Measurements from ENCODE around the gene TFB1M. TPM values are rescaled to one million over a fixed set of nuclear protein-coding genes. Genes with fewer than 3 reads are reported as not detected.

The TFB1M gene
- total RNA-seq, 1 donor from 2014 or later = 12.5 TPM

DNA sequence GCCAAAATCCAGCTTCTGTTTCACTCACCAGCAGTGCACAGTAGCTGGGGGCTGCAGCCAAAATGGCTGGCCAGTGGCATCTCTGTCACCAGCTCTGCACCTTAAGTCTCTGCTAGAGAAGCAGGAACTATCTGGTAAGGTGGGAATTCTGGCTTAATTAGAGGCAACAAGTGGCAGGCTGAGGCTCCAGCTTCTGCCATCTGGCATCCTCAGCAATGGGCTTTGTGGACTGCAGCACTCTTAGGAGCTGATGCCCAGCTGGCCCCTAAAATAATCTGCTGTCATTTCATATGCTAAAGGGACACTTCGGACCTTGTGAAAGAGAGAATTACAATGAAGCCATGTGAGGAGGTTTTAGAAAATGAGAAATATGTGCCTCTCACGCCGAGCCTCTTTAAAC, 55.1 kb downstream of the TFB1M start:
- Histone ChIP-seq H3K27ac (ENCODE audit: low read depth, low read length) (no peak overlapping the region), H3K9me3 (ENCODE audit: control insufficient read depth in 3 of 3, low read length in 3 of 3) (no peaks in the 10 kb centered on the region), H3K4me3 (ENCODE audit: low read length in 3 of 3) (no peak overlapping the region), H3K4me1 (ENCODE audit: control insufficient read depth in 3 of 3, insufficient read depth in 3 of 3, low read length in 3 of 3) (peaks cover 0 to 6% (median 3%) of the 10 kb centered on the region in 3 donors), H3K27me3 (ENCODE audit: control insufficient read depth in 3 of 3, insufficient read depth in 3 of 3, low read length in 3 of 3) (no peaks in the 10 kb centered on the region), H3K9ac (ENCODE audit: low read depth in 1 of 3, low read length in 3 of 3) (no peak overlapping the region), H3K36me3 (ENCODE audit: control insufficient read depth in 3 of 3, insufficient read depth in 3 of 3, low read length in 3 of 3) (peaks cover 32 to 43% (median 41%) of the 10 kb centered on the region in 3 donors)

DNA sequence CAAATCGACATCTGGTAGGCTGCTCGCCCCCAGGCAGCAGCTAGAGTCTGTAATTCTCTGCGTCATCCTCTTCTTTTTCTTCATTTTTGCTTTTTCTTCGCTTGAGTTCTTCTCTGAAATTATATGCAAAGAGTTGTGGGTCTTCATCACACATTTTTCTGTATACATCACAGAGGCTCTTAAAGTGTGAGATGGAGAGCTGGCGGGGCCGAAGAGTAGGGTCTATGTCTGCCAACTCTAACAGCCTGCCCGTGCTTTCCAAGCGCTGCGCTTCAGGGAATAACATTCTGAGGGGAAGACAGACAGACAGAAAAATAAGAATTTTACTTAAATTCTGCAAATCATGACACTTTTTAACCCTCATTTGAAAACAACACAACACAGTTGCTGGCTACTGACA, 56.5 kb downstream of the TFB1M start:
- Histone ChIP-seq H3K27me3 (ENCODE audit: control insufficient read depth in 3 of 3, insufficient read depth in 3 of 3, low read length in 3 of 3) (no peaks in the 10 kb centered on the region), H3K27ac (ENCODE audit: low read depth, low read length) (no peak overlapping the region), H3K4me1 (ENCODE audit: control insufficient read depth in 3 of 3, insufficient read depth in 3 of 3, low read length in 3 of 3) (peaks cover 0 to 16% (median 10%) of the 10 kb centered on the region in 3 donors), H3K9me3 (ENCODE audit: control insufficient read depth in 3 of 3, low read length in 3 of 3) (no peaks in the 10 kb centered on the region), H3K4me3 (ENCODE audit: low read length in 3 of 3) (no peak overlapping the region), H3K36me3 (ENCODE audit: control insufficient read depth in 3 of 3, insufficient read depth in 3 of 3, low read length in 3 of 3) (peaks cover 32 to 43% (median 39%) of the 10 kb centered on the region in 3 donors), H3K9ac (ENCODE audit: low read depth in 1 of 3, low read length in 3 of 3) (no peak overlapping the region)

GRCh38 chr6:155256122-155256795, 58.0 kb downstream of the TFB1M start:
- Histone ChIP-seq H3K4me3 (ENCODE audit: low read length in 3 of 3) (no peak overlapping the region), H3K4me1 (ENCODE audit: control insufficient read depth in 3 of 3, insufficient read depth in 3 of 3, low read length in 3 of 3) (peaks cover 0 to 16% (median 10%) of the 10 kb centered on the region in 3 donors), H3K9me3 (ENCODE audit: control insufficient read depth in 3 of 3, low read length in 3 of 3) (no peaks in the 10 kb centered on the region), H3K27me3 (ENCODE audit: control insufficient read depth in 3 of 3, insufficient read depth in 3 of 3, low read length in 3 of 3) (no peaks in the 10 kb centered on the region), H3K36me3 (ENCODE audit: control insufficient read depth in 3 of 3, insufficient read depth in 3 of 3, low read length in 3 of 3) (peaks cover 36 to 48% (median 42%) of the 10 kb centered on the region in 3 donors), H3K27ac (ENCODE audit: low read depth, low read length) (no peak overlapping the region), H3K9ac (ENCODE audit: low read depth in 1 of 3, low read length in 3 of 3) (no peak overlapping the region)

GRCh38 chr6:155254139-155254538, 60.1 kb downstream of the TFB1M start:
- Histone ChIP-seq H3K9me3 (ENCODE audit: control insufficient read depth in 3 of 3, low read length in 3 of 3) (no peaks in the 10 kb centered on the region), H3K36me3 (ENCODE audit: control insufficient read depth in 3 of 3, insufficient read depth in 3 of 3, low read length in 3 of 3) (peaks cover 31 to 42% (median 40%) of the 10 kb centered on the region in 3 donors), H3K4me1 (ENCODE audit: control insufficient read depth in 3 of 3, insufficient read depth in 3 of 3, low read length in 3 of 3) (peaks cover 0 to 16% (median 10%) of the 10 kb centered on the region in 3 donors), H3K27ac (ENCODE audit: low read depth, low read length) (peak overlapping the region; percentile 75), H3K4me3 (ENCODE audit: low read length in 3 of 3) (no peak overlapping the region), H3K27me3 (ENCODE audit: control insufficient read depth in 3 of 3, insufficient read depth in 3 of 3, low read length in 3 of 3) (no peaks in the 10 kb centered on the region), H3K9ac (ENCODE audit: low read depth in 1 of 3, low read length in 3 of 3) (peak overlapping the region in 2 of 3 donors; percentile 1 to 4)

- Histone ChIP-seq H3K27me3 (ENCODE audit: control insufficient read depth in 3 of 3, insufficient read depth in 3 of 3, low read length in 3 of 3) (no peaks in the 10 kb centered on the region), H3K9me3 (ENCODE audit: control insufficient read depth in 3 of 3, low read length in 3 of 3) (no peaks in the 10 kb centered on the region), H3K27ac (ENCODE audit: low read depth, low read length) (peak overlapping the region; percentile 75), H3K4me3 (ENCODE audit: low read length in 3 of 3) (no peak overlapping the region), H3K4me1 (ENCODE audit: control insufficient read depth in 3 of 3, insufficient read depth in 3 of 3, low read length in 3 of 3) (peaks cover 0 to 16% (median 10%) of the 10 kb centered on the region in 3 donors), H3K36me3 (ENCODE audit: control insufficient read depth in 3 of 3, insufficient read depth in 3 of 3, low read length in 3 of 3) (peaks cover 25 to 37% (median 35%) of the 10 kb centered on the region in 3 donors), H3K9ac (ENCODE audit: low read depth in 1 of 3, low read length in 3 of 3) (peak overlapping the region in 2 of 3 donors; percentile 10 to 61)
Measured at GRCh38 chr6:155253337-155253736, 60.9 kb downstream of the TFB1M start.

DNA sequence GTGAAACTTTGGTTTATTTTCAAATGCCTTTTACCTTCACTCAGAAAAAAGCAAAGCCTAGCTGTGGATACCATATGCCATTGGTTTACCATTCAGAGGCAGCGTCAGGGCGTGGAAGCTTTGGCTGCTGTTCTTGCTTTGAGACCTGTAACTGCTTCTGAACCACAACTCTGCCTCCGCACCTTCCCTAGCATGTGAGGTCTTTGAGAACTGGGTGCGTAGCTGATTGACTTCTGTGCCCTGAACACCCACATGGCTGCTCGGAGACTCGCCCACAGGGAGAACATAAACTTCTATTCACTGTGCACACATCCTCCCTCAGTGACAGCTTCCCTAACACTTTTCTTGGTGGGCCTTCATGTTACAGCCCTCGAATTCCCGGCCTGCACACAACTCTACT, 61.7 kb downstream of the TFB1M start:
- Histone ChIP-seq H3K9ac (ENCODE audit: low read depth in 1 of 3, low read length in 3 of 3) (no peak overlapping the region), H3K4me3 (ENCODE audit: low read length in 3 of 3) (no peak overlapping the region), H3K36me3 (ENCODE audit: control insufficient read depth in 3 of 3, insufficient read depth in 3 of 3, low read length in 3 of 3) (peaks cover 21 to 30% (median 30%) of the 10 kb centered on the region in 3 donors), H3K4me1 (ENCODE audit: control insufficient read depth in 3 of 3, insufficient read depth in 3 of 3, low read length in 3 of 3) (peaks cover 0 to 16% (median 10%) of the 10 kb centered on the region in 3 donors), H3K27ac (ENCODE audit: low read depth, low read length) (peak overlapping the region; percentile 75), H3K9me3 (ENCODE audit: control insufficient read depth in 3 of 3, low read length in 3 of 3) (no peaks in the 10 kb centered on the region), H3K27me3 (ENCODE audit: control insufficient read depth in 3 of 3, insufficient read depth in 3 of 3, low read length in 3 of 3) (no peaks in the 10 kb centered on the region)

DNA sequence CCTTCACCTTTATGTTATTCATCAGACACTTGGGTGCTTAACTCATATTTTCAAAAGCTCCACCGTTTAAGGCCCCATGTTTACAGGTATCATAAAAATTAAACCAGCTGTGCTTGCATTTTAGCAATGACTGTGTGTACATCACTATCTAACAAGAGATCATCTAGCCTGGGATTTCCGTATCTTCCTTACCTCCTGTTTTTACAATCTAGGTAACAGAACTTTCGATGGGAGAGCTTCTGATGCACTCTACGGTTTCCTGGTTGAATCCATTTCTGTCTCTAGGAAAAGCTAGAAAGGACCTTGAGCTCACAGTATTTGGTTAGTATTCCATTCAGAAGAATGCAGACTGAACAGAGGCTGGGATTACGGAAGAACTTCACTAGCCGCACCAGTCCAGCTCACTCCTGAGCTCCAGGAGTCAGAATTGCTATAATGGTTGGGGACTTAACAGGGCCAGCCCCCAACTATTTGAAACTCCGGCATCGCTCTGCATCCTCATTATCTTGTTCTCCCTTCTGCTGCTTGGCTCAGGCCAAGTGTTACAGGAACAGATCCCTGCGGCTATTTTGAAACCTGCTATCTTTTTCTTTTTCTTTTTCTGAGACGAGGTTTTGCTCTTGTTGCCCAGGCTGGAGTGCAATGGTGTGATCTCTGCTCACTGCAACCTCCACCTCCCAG, 63.4 kb downstream of the TFB1M start:
- Histone ChIP-seq H3K9ac (ENCODE audit: low read depth in 1 of 3, low read length in 3 of 3) (no peak overlapping the region), H3K4me1 (ENCODE audit: control insufficient read depth in 3 of 3, insufficient read depth in 3 of 3, low read length in 3 of 3) (peaks cover 0 to 16% (median 10%) of the 10 kb centered on the region in 3 donors), H3K4me3 (ENCODE audit: low read length in 3 of 3) (no peak overlapping the region), H3K36me3 (ENCODE audit: control insufficient read depth in 3 of 3, insufficient read depth in 3 of 3, low read length in 3 of 3) (peaks cover 17 to 29% (median 19%) of the 10 kb centered on the region in 3 donors), H3K9me3 (ENCODE audit: control insufficient read depth in 3 of 3, low read length in 3 of 3) (no peaks in the 10 kb centered on the region), H3K27me3 (ENCODE audit: control insufficient read depth in 3 of 3, insufficient read depth in 3 of 3, low read length in 3 of 3) (no peaks in the 10 kb centered on the region), H3K27ac (ENCODE audit: low read depth, low read length) (no peak overlapping the region)

- Histone ChIP-seq H3K27ac (ENCODE audit: low read depth, low read length) (no peak overlapping the region), H3K9ac (ENCODE audit: low read depth in 1 of 3, low read length in 3 of 3) (no peak overlapping the region)
Measured at GRCh38 chr6:155248008-155249001, 66.0 kb downstream of the TFB1M start.

GRCh38 chr6:155247618-155248007, 66.7 kb downstream of the TFB1M start:
- Histone ChIP-seq H3K4me3 (ENCODE audit: low read length in 3 of 3) (no peak overlapping the region), H3K27ac (ENCODE audit: low read depth, low read length) (no peak overlapping the region), H3K9ac (ENCODE audit: low read depth in 1 of 3, low read length in 3 of 3) (no peak overlapping the region), H3K4me1 (ENCODE audit: control insufficient read depth in 3 of 3, insufficient read depth in 3 of 3, low read length in 3 of 3) (no peaks in the 10 kb centered on the region), H3K9me3 (ENCODE audit: control insufficient read depth in 3 of 3, low read length in 3 of 3) (no peaks in the 10 kb centered on the region), H3K36me3 (ENCODE audit: control insufficient read depth in 3 of 3, insufficient read depth in 3 of 3, low read length in 3 of 3) (peaks cover 10 to 19% (median 12%) of the 10 kb centered on the region in 3 donors), H3K27me3 (ENCODE audit: control insufficient read depth in 3 of 3, insufficient read depth in 3 of 3, low read length in 3 of 3) (no peaks in the 10 kb centered on the region)

More at GRCh38 chr6:155248008-155249001, 66.0 kb downstream of the TFB1M start:
- H3K36me3 ChIP-seq (ENCODE audit: control insufficient read depth in 3 of 3, insufficient read depth in 3 of 3, low read length in 3 of 3) = peaks cover 11 to 21% (median 14%) of the 10 kb centered on the region in 3 donors
- H3K9me3 ChIP-seq (ENCODE audit: control insufficient read depth in 3 of 3, low read length in 3 of 3) = no peaks in the 10 kb centered on the region
- no peaks in the 10 kb centered on the region for H3K27me3 ChIP-seq (ENCODE audit: control insufficient read depth in 3 of 3, insufficient read depth in 3 of 3, low read length in 3 of 3)
- no peak overlapping the region for H3K4me3 ChIP-seq (ENCODE audit: low read length in 3 of 3)
- peaks cover 0 to under 1% (median under 1%) of the 10 kb centered on the region in 3 donors for H3K4me1 ChIP-seq (ENCODE audit: control insufficient read depth in 3 of 3, insufficient read depth in 3 of 3, low read length in 3 of 3)

All from skeletal muscle tissue (tissue), 4 donors.